OCI-LY1 (cell line): Measurements from ENCODE around the gene CNTN1.

Source experiments
- H2AFZ ChIP-seq: fragments of 200-600 bp; sonication (generic), shearing (Covaris generic); 2 replicates; pipeline ENCODE4 v1.6.0; 2014; ENCODE audit warnings: antibody characterized with exemption, mild to moderate bottlenecking, low read length
- H3F3A ChIP-seq: fragments of 200-600 bp; sonication (generic), shearing (Covaris generic); 2 replicates; pipeline ENCODE4 v1.6.0; 2014; ENCODE audit warnings: mild to moderate bottlenecking, antibody characterized with exemption, low read length, moderate library complexity; ENCODE audit not compliant: insufficient read depth
- H3K27ac ChIP-seq: fragments of 200-600 bp; sonication (generic); 2 replicates; pipeline ENCODE4 v1.5.1; 2014; ENCODE audit warnings: low read length, mixed run types, mild to moderate bottlenecking, low read depth; ENCODE audit not compliant: poor library complexity, severe bottlenecking
- H3K27me3 ChIP-seq: fragments of 200-600 bp; sonication (generic); 2 replicates; pipeline ENCODE4 v1.6.0; 2014; ENCODE audit warnings: antibody characterized with exemption, mild to moderate bottlenecking, low read length, moderate library complexity; ENCODE audit not compliant: insufficient read depth
- H3K36me3 ChIP-seq: fragments of 200-600 bp; sonication (generic); 2 replicates; pipeline ENCODE4 v1.6.1; 2014; ENCODE audit warnings: mild to moderate bottlenecking, antibody characterized with exemption, low read length, moderate library complexity, mixed read lengths; ENCODE audit not compliant: insufficient read depth
- H3K4me1 ChIP-seq: fragments of 200-600 bp; sonication (generic); 2 replicates; pipeline ENCODE4 v1.5.1; 2014; ENCODE audit warnings: mild to moderate bottlenecking, low read length, moderate library complexity; ENCODE audit not compliant: insufficient read depth, severe bottlenecking
- H3K4me2 ChIP-seq: fragments of 200-600 bp; sonication (generic), shearing (Covaris generic); 2 replicates; pipeline ENCODE4 v1.6.1; 2014; ENCODE audit warnings: low read length
- H3K4me3 ChIP-seq: fragments of 200-600 bp; sonication (generic); 2 replicates; pipeline ENCODE4 v1.5.1; 2014; ENCODE audit warnings: low read length, low read depth, mild to moderate bottlenecking, mixed read lengths; ENCODE audit not compliant: poor library complexity, severe bottlenecking
- H3K79me2 ChIP-seq: fragments of 200-600 bp; shearing (Covaris generic); 2 replicates; pipeline ENCODE4 v1.6.1; 2016; ENCODE audit warnings: mixed run types, low read length, mixed read lengths; ENCODE audit not compliant: insufficient read depth
- H3K9ac ChIP-seq: fragments of 200-600 bp; sonication (generic), shearing (Covaris generic); 2 replicates; pipeline ENCODE4 v1.6.1; 2014; ENCODE audit warnings: mild to moderate bottlenecking, low read length, mixed read lengths
- H3K9me2 ChIP-seq: fragments of 200-600 bp; sonication (generic), shearing (Covaris generic); 2 replicates; pipeline ENCODE4 v1.6.1; 2014; ENCODE audit warnings: low read depth, mild to moderate bottlenecking, low read length, mixed read lengths
- H3K9me3 ChIP-seq: fragments of 200-600 bp; shearing (Covaris generic); 2 replicates; pipeline ENCODE4 v1.6.1; 2014; ENCODE audit warnings: low read length, mixed read lengths
- H4K20me1 ChIP-seq: fragments of 200-600 bp; sonication (generic), shearing (Covaris generic); 2 replicates; pipeline ENCODE4 v1.6.0; 2016; ENCODE audit warnings: mild to moderate bottlenecking, low read length; ENCODE audit not compliant: insufficient read depth
- CTCF ChIP-seq: fragments of 200-600 bp; sonication (generic), shearing (Covaris generic); IDR thresholded peaks from 2 replicates; pipeline ENCODE4 v1.5.1; 2017; ENCODE audit warnings: mild to moderate bottlenecking, antibody characterized with exemption, low read length, moderate library complexity, mixed read lengths
- EZH2 ChIP-seq: fragments of 200-600 bp; sonication (generic), shearing (Covaris generic); IDR thresholded peaks from 2 replicates; pipeline ENCODE4 v1.8.0; 2017; ENCODE audit warnings: borderline replicate concordance, mixed run types, mild to moderate bottlenecking, antibody characterized with exemption, low read length, moderate library complexity, mixed read lengths

Gene CNTN1

DNA sequence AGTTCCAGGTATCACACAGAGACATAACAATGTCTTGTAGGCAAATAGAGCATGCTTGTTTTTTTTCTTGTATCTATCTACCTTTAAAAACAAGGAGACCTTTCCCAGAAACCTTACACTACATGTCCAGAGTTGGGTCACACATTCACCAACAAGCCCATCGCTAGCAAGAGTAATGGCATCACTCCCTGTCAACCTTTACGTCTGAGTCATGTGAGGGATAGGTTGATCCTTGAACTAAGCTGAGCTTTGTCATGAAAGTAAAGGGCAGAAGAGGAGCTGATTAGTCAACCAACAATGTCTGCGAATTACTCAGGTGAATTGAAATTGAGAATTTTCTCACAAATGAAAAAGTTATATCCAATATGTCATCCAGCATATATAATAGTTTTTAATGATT lies 219.4 kb downstream of the CNTN1 start:
- Histone ChIP-seq H2AFZ (no peak overlapping the region), H3K36me3 (no peaks in the 10 kb centered on the region), H3K27ac (no peak overlapping the region), H3K4me3 (no peak overlapping the region), H3K9me2 (no peaks in the 10 kb centered on the region), H3K9ac (no peak overlapping the region), H4K20me1 (no peaks in the 10 kb centered on the region), H3K4me2 (no peak overlapping the region), H3F3A (no peaks in the 10 kb centered on the region), H3K4me1 (no peaks in the 10 kb centered on the region), H3K9me3 (no peaks in the 10 kb centered on the region), H3K79me2 (no peaks in the 10 kb centered on the region), H3K27me3 (no peaks in the 10 kb centered on the region)
- TF ChIP-seq CTCF (no peak), EZH2 (no peak)

- Histone ChIP-seq H3K9me2 (no peaks in the 10 kb centered on the region), H3K4me2 (no peak overlapping the region), H3K27me3 (no peaks in the 10 kb centered on the region), H3K4me3 (no peak overlapping the region), H3K36me3 (no peaks in the 10 kb centered on the region), H3K27ac (no peak overlapping the region), H2AFZ (no peak overlapping the region), H3K9me3 (no peaks in the 10 kb centered on the region), H3K4me1 (no peaks in the 10 kb centered on the region), H3K9ac (no peak overlapping the region), H3F3A (no peaks in the 10 kb centered on the region), H3K79me2 (no peaks in the 10 kb centered on the region), H4K20me1 (no peaks in the 10 kb centered on the region)
- TF ChIP-seq CTCF: no peak
- TF ChIP-seq EZH2: no peak
Measured at GRCh38 chr12:40915172-40915571, 222.9 kb downstream of the CNTN1 start.

- H3K27ac ChIP-seq: no peak overlapping the region
- H3K9ac ChIP-seq: no peak overlapping the region
- H3K4me2 ChIP-seq: no peak overlapping the region
- no peak for TF ChIP-seq CTCF
- TF ChIP-seq EZH2: no peak
- H3K4me1 ChIP-seq: no peaks in the 10 kb centered on the region
- no peaks in the 10 kb centered on the region for H3K27me3 ChIP-seq
- H3K9me2 ChIP-seq: no peaks in the 10 kb centered on the region
- H2AFZ ChIP-seq: no peak overlapping the region
- no peak overlapping the region for H3K4me3 ChIP-seq
- no peaks in the 10 kb centered on the region for H3K9me3 ChIP-seq
- no peaks in the 10 kb centered on the region for H4K20me1 ChIP-seq
- no peaks in the 10 kb centered on the region for H3F3A ChIP-seq
- H3K79me2 ChIP-seq: no peaks in the 10 kb centered on the region
- H3K36me3 ChIP-seq: no peaks in the 10 kb centered on the region
Measured at GRCh38 chr12:40917561-40917960, 225.3 kb downstream of the CNTN1 start.
